HepG2 (cell line): ENCODE results near the gene RAB17. TPM values are rescaled to one million over a fixed set of nuclear protein-coding genes. Genes with fewer than 3 reads are reported as not detected.

Source experiments
- BRCA1 ChIP-seq: sonication (generic); formaldehyde crosslinking; IDR thresholded peaks from 2 replicates; pipeline ENCODE4 v1.4.0; 2020; ENCODE audit warnings: missing genetic modification reagents
- BRD4 ChIP-seq: sonication (generic); formaldehyde crosslinking; IDR thresholded peaks from 2 replicates; pipeline ENCODE4 v1.4.0; 2020; ENCODE audit warnings: missing genetic modification reagents
- DMAP1 ChIP-seq: IDR thresholded peaks from 2 replicates; pipeline ENCODE4 v1.6.1; 2016
- GATA4 ChIP-seq: sonication (generic); IDR thresholded peaks from 2 replicates; pipeline ENCODE4 v1.6.1; 2016; ENCODE audit warnings: antibody characterized with exemption, low read depth, borderline replicate concordance
- KLF16 ChIP-seq, 2 experiments: sonication (generic) in 1 of 2; formaldehyde crosslinking in 1 of 2; IDR thresholded peaks; 2 replicates each; pipeline versions ENCODE4 v1.6.1 to v1.8.0; 2016 to 2023; ENCODE audit warnings: missing genetic modification reagents in 2 of 2, missing compliant biosample characterization in 1 of 2
- MED1 ChIP-seq: sonication (generic); formaldehyde crosslinking; IDR thresholded peaks from 2 replicates; pipeline ENCODE4 v1.4.0; 2020; ENCODE audit warnings: missing genetic modification reagents
- PATZ1 ChIP-seq: sonication (generic); formaldehyde crosslinking; IDR thresholded peaks from 2 replicates; pipeline ENCODE4 v1.4.0; 2020; ENCODE audit warnings: missing genetic modification reagents
- PAX8 ChIP-seq: sonication (generic); formaldehyde crosslinking; IDR thresholded peaks from 2 replicates; pipeline ENCODE4 v1.8.0; 2022; ENCODE audit warnings: mild to moderate bottlenecking, missing genetic modification reagents, borderline replicate concordance
- RAD21 ChIP-seq: fragments of 450-650 bp; formaldehyde crosslinking; IDR thresholded peaks from 2 replicates; pipeline ENCODE4 v1.5.0; 2020; ENCODE audit warnings: mild to moderate bottlenecking
- RNF2 ChIP-seq: fragments of 450-650 bp; conservative IDR thresholded peaks from 2 replicates; pipeline ENCODE4 v1.6.1; 2016; ENCODE audit warnings: low read depth
- SMYD3 ChIP-seq: sonication (generic); formaldehyde crosslinking; IDR thresholded peaks from 2 replicates; pipeline ENCODE4 v1.8.1; 2023; ENCODE audit warnings: mild to moderate bottlenecking, missing genetic modification reagents
- SP140L ChIP-seq: sonication (generic); formaldehyde crosslinking; IDR thresholded peaks from 2 replicates; pipeline ENCODE4 v1.4.0; 2020; ENCODE audit warnings: missing genetic modification reagents, borderline replicate concordance
- SSRP1 ChIP-seq: IDR thresholded peaks from 2 replicates; pipeline ENCODE4 v1.6.1; 2016; ENCODE audit warnings: control low read depth
- YEATS4 ChIP-seq: sonication (generic); formaldehyde crosslinking; IDR thresholded peaks from 2 replicates; pipeline ENCODE4 v1.4.0; 2020; ENCODE audit warnings: missing genetic modification reagents, borderline replicate concordance
- ZHX1 ChIP-seq: sonication (generic); formaldehyde crosslinking; IDR thresholded peaks from 2 replicates; pipeline ENCODE4 v1.8.1; 2022; ENCODE audit warnings: low read depth, mild to moderate bottlenecking, missing genetic modification reagents
- ZNF205 ChIP-seq: IDR thresholded peaks from 2 replicates; pipeline ENCODE4 v1.6.1; 2018; ENCODE audit warnings: missing biosample characterization, missing genetic modification reagents
- ZNF503 ChIP-seq: sonication (generic); formaldehyde crosslinking; IDR thresholded peaks from 2 replicates; pipeline ENCODE4 v1.4.0; 2020; ENCODE audit warnings: missing genetic modification reagents
- ZNF597 ChIP-seq: sonication (generic); formaldehyde crosslinking; IDR thresholded peaks from 2 replicates; pipeline ENCODE4 v1.5.0; 2020; ENCODE audit warnings: missing genetic modification reagents
- ZNF766 ChIP-seq: sonication (generic); formaldehyde crosslinking; IDR thresholded peaks from 2 replicates; pipeline ENCODE4 v1.5.0; 2020; ENCODE audit warnings: missing genetic modification reagents, borderline replicate concordance
- ZSCAN20 ChIP-seq: sonication (generic); formaldehyde crosslinking; IDR thresholded peaks from 2 replicates; pipeline ENCODE4 v1.4.0; 2020; ENCODE audit warnings: missing genetic modification reagents, mild to moderate bottlenecking, borderline replicate concordance
- ZSCAN9 ChIP-seq: IDR thresholded peaks from 2 replicates; pipeline ENCODE4 v1.6.1; 2016; ENCODE audit warnings: borderline replicate concordance
- polyA plus RNA-seq, 8 experiments: library from polyadenylated mRNA; depleted of rRNA in 3 of 8; stranded (reverse) in 7 of 8; unstranded in 1 of 8; fragments of >200 nt; fragmentation: Illumina TruSeq in 4 of 8; extraction: Trizol in 4 of 8; gene quantifications; 2 replicates each; pipeline versions ENCODE4 v1.2.1 to v1.2.3, GENCODE V29; 2011 to 2016; ENCODE audit warnings: low read depth in 4 of 8, missing spikeins in 1 of 8, mixed read lengths in 1 of 8; ENCODE audit not compliant: insufficient read depth in 1 of 8
- total RNA-seq, 5 experiments: library from RNA; depleted of rRNA; stranded (reverse); fragments of >200 nt; fragmentation: Illumina TruSeq; extraction: Trizol; gene quantifications; 2 replicates each; pipeline ENCODE4 v1.2.3, GENCODE V29; 2016; ENCODE audit warnings: low read depth in 1 of 5

The RAB17 gene
- total and polyA plus RNA-seq, 2 of the 13 experiments (the other 11 are each of a cell fraction or from before 2014, with no cell fraction given) = 68.0 to 124 TPM

DNA sequence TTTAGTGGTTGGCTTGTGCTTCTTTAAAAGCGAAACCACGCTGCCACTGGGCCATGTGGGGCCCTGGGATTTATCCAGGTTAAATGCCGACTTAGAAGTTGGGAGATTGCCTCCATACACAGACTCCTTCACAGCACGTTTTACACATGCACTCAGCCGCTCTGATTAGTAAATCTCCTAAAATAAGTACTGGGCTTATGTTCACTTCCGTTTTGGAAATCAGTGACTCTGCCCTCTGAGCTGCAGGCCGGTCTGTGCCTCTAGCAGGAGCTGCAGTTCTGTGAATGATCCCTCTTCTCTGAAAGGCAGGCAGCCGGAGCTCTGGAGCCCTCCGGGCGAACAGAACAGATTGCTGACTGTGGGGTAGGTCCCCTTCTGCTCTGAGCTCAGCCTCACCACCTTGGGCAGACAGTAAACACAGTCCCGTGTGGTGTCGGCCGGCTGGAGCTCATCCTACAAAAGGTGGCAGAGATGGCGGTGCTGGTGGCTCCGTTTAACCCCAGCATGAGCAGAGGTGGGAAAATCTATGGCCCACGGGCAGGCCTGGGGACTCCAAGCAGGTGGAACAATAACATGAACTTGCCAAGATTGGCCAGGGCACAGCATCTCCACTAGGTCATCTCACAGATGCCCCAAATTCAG is 9.8 kb upstream of the RAB17 start (continued):
- TF ChIP-seq KLF16 (CRISPR knock-in tag; IDR thresholded peaks at IDR 0.05) (peak in 1 of 2 experiments; percentile 45; a peak in 1 of 4 replicates), MED1 (CRISPR knock-in tag) (peak; percentile 71), RAD21 (0 out of 2 replicates have a peak, but pooled peaks have one; percentile 13), SMYD3 (CRISPR knock-in tag) (no peak), ZSCAN9 (CRISPR knock-in tag) (peak; percentile 80), ZNF766 (CRISPR knock-in tag) (0 out of 2 replicates have a peak, but pooled peaks have one; percentile 22), SP140L (CRISPR knock-in tag) (peak; percentile 40; the same call in 1 of the 2 replicates), ZHX1 (CRISPR knock-in tag) (0 out of 2 replicates have a peak, but pooled peaks have one; percentile 25), PAX8 (CRISPR knock-in tag) (no peak), ZNF597 (CRISPR knock-in tag) (no peak), SSRP1 (CRISPR knock-in tag) (peak; percentile 36; the same call in 1 of the 2 replicates), BRCA1 (CRISPR knock-in tag) (peak; percentile 34; the same call in 1 of the 2 replicates), RNF2 (no peak), ZSCAN20 (CRISPR knock-in tag) (0 out of 2 replicates have a peak, but pooled peaks have one; percentile 63), ZNF205 (CRISPR knock-in tag) (peak; percentile 64; the same call in 1 of the 2 replicates), GATA4 (no peak), DMAP1 (CRISPR knock-in tag) (peak; percentile 31; the same call in 1 of the 2 replicates), ZNF503 (0 out of 2 replicates have a peak, but pooled peaks have one; percentile 49), PATZ1 (CRISPR knock-in tag) (peak; percentile 12; the same call in 1 of the 2 replicates), YEATS4 (CRISPR knock-in tag) (peak; percentile 65; the same call in 1 of the 2 replicates), BRD4 (peak; percentile 70; the same call in 1 of the 2 replicates)
